ENCODE measurements around the gene ABCB1. TPM values are rescaled to one million over a fixed set of nuclear protein-coding genes. Genes with fewer than 3 reads are reported as not detected.

Gene ABCB1
- total and polyA plus RNA-seq, 9 of the 15 experiments (the other 6 are each of a cell fraction or from before 2014, with no cell fraction given), result 0.03 to 0.86 (median 0.52) TPM

DNA sequence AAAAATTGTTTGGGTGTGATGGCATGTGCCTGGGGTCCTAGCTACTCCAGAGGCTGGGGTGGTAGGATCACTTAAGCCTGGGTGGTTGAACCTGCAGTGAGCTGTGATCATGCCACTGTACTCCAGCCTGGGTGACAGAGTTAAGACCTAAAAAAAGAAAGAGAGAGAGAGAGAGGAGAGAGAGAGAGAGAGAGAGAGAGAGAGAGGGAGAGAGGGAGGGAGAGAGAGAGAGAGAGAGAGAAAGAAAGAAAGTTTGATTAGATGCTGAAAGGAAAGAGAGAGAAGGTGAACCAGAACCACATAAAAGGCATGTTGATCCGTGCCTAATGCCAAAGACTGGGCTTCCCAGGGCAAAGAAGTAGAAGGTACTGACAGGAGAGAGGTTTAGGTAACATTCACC lies 11.1 kb downstream of the ABCB1 start:
- Histone ChIP-seq H3K36me3 (ENCODE audit: control insufficient read depth, insufficient read depth, low read length) (no peaks in the 10 kb centered on the region), H3K9me3 (replicated peaks; ENCODE audit: control insufficient read depth, insufficient read depth, low read depth, low read length) (no peaks in the 10 kb centered on the region), H3K4me3 (no peak overlapping the region), H3K4me2 (ENCODE audit: insufficient read depth, low read length) (no peak overlapping the region), H3K79me2 (ENCODE audit: control insufficient read depth, insufficient read depth, low read length) (no peaks in the 10 kb centered on the region), H3K27me3 (ENCODE audit: control insufficient read depth in 2 of 2, insufficient read depth in 2 of 2, low read length in 2 of 2) (no peaks in the 10 kb centered on the region), H3K27ac (ENCODE audit: extremely low read depth, low read depth, low read length) (no peak overlapping the region), H4K20me1 (replicated peaks; ENCODE audit: control insufficient read depth, insufficient read depth, low read length) (no peaks in the 10 kb centered on the region), H2AFZ (ENCODE audit: low read depth, low read length) (no peak overlapping the region), H3K4me1 (replicated peaks in 1 of 2; ENCODE audit: control insufficient read depth in 2 of 2, insufficient read depth in 2 of 2, low read length in 2 of 2) (no peaks in the 10 kb centered on the region), H3K9ac (ENCODE audit: insufficient read depth in 1 of 2, low read depth in 2 of 2, low read length in 2 of 2) (no peak overlapping the region), H3K9me1 (ENCODE audit: control insufficient read depth, insufficient read depth, low read length) (no peaks in the 10 kb centered on the region)
- ChIA-PET POLR2A (no interaction called here), CTCF (ENCODE audit: low intra/inter-chr PET ratio) (no interaction called here)
- no peak for DNase-seq (ENCODE audit: extremely low read depth in 1 of 4, low spot score in 3 of 4)
- no peak for FAIRE-seq
- BruUV-seq (replicated peaks), result no TSS peak
- TF ChIP-seq JUND (IDR thresholded peaks at IDR 0.05; ENCODE audit: borderline replicate concordance, low read depth, low read length), result no peak
- TF ChIP-seq JUND (tag; IDR thresholded peaks at IDR 0.05; ENCODE audit: borderline replicate concordance, low read depth, low read length), result no peak
- no peak for TF ChIP-seq FOXA3 (CRISPR knock-in tag; conservative IDR thresholded peaks at IDR 0.05 in 1 of 2, IDR thresholded peaks at IDR 0.05 in 1 of 2)
- no peak for TF ChIP-seq ZNF79 (CRISPR knock-in tag; IDR thresholded peaks at IDR 0.05; ENCODE audit: low read depth)
- TF ChIP-seq FOXK1 (CRISPR knock-in tag; IDR thresholded peaks at IDR 0.05; ENCODE audit: borderline replicate concordance), result no peak
- TF ChIP-seq FOXK2 (conservative IDR thresholded peaks at IDR 0.05 in 1 of 2, IDR thresholded peaks at IDR 0.05 in 1 of 2; ENCODE audit: low read depth in 2 of 2), result no peak
- TF ChIP-seq ZNF224 (CRISPR knock-in tag; IDR thresholded peaks at IDR 0.05), result no peak
- TF ChIP-seq C11orf30 (IDR thresholded peaks at IDR 0.05; ENCODE audit: low read depth), result no peak
- TF ChIP-seq, protein P1, sequence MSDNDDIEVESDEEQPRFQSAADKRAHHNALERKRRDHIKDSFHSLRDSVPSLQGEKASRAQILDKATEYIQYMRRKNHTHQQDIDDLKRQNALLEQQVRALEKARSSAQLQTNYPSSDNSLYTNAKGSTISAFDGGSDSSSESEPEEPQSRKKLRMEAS (CRISPR knock-in tag; IDR thresholded peaks at IDR 0.05), result no peak
- TF ChIP-seq NR3C1 (CRISPR knock-in tag; IDR thresholded peaks at IDR 0.05), result no peak
- no peak for TF ChIP-seq TEAD4 (IDR thresholded peaks at IDR 0.05; ENCODE audit: low read length)
- TF ChIP-seq TEAD4 (CRISPR knock-in tag; IDR thresholded peaks at IDR 0.05; ENCODE audit: borderline replicate concordance), result no peak
- TF ChIP-seq SREBF2 (CRISPR knock-in tag; IDR thresholded peaks at IDR 0.05), result no peak
- no peak for TF ChIP-seq DIDO1 (tag; IDR thresholded peaks at IDR 0.05; ENCODE audit: low read depth)
- TF ChIP-seq MTA2 (IDR thresholded peaks at IDR 0.05; ENCODE audit: low read depth), result no peak
- no peak for TF ChIP-seq SMAD4 (CRISPR knock-in tag; conservative IDR thresholded peaks at IDR 0.05)
- TF ChIP-seq RBM39 (optimal IDR thresholded peaks at IDR 0.05; ENCODE audit: low read depth, low read length), result no peak
- intact Hi-C loops (cut with micrococcal nuclease) (no loop called here), in situ Hi-C loops (cut with MboI) (no loop called here)
- ATAC-seq, result no peak
- 0% methylated on average over 1 of the region's 1 CpG for WGBS (ENCODE audit: insufficient coverage, low coverage, missing lambda C conversion rate)

Measured in K562 (cell line).